Measurements from ENCODE around the gene LRRC4B.

- TF ChIP-seq CTCF (conservative IDR thresholded peaks at IDR 0.05) (no peak), ZFX (IDR thresholded peaks at IDR 0.05) (no peak)
These were observed 31.2 kb upstream of the LRRC4B start for GRCh38 chr19:50599427-50599826.

All from C4-2B (cell line).